Endothelial cell of umbilical vein (primary cell): ENCODE measurements around the gene DUSP22. TPM values are rescaled to one million over a fixed set of nuclear protein-coding genes. Genes with fewer than 3 reads are reported as not detected.
"Not testable (repeated sequence)": the region's sequence is repeated elsewhere in the genome, so short reads cannot be mapped to it uniquely, and the experiment has no call there.

Experiments used
- BruUV-seq: library from RNA; stranded (reverse); fragments of 400-500 nt; replicated peaks from 2 replicates; lab custom pipeline; 2021; lab: Mats Ljungman, UMichigan
- CTCF ChIA-PET: fragments of 300-600, 350-600 bp; sonication (Branson Sonifier 250); formaldehyde crosslinking; loops from one replicate; lab custom pipeline; 2021; ENCODE audit warnings: antibody characterized with exemption, inconsistent platforms; lab: Charles Lee
- POLR2A ChIA-PET: fragments of 300-600, 350-600 bp; sonication (Branson Sonifier 250); formaldehyde crosslinking; loops from one replicate; lab custom pipeline; 2021; ENCODE audit warnings: antibody characterized with exemption, inconsistent platforms; lab: Charles Lee
- DNase-seq: peaks from one replicate; pipeline ENCODE4 v3.0.0-alpha.2; 2011; ENCODE audit warnings: low read depth, low spot score
- FAIRE-seq: peaks from 2 replicates; lab custom pipeline; 2011; peaks lifted over from hg19 to GRCh38; lab: Jason Lieb, UNC
- H2AFZ ChIP-seq: 2 replicates; pipeline ENCODE4 v1.6.0; 2012; ENCODE audit warnings: low read depth, low read length, control low read depth, inconsistent platforms
- H3K27ac ChIP-seq: 2 replicates; pipeline ENCODE4 v1.5.1; 2011; ENCODE audit warnings: low read depth, mild to moderate bottlenecking, control low read depth, low read length, moderate library complexity; ENCODE audit not compliant: insufficient read depth
- H3K27me3 ChIP-seq, 2 experiments: 2 replicates each; pipeline versions ENCODE4 v1.6.0 to v1.6.1; 2011; ENCODE audit warnings: low read length in 2 of 2, mixed read lengths in 1 of 2; ENCODE audit not compliant: control insufficient read depth in 2 of 2, insufficient read depth in 2 of 2
- H3K36me3 ChIP-seq, 2 experiments: 2 replicates in 1 of 2; 3 replicates in 1 of 2; pipeline ENCODE4 v1.5.1; 2011; ENCODE audit warnings: low read length in 2 of 2, mild to moderate bottlenecking in 1 of 2, moderate library complexity in 1 of 2; ENCODE audit not compliant: control insufficient read depth in 2 of 2, insufficient read depth in 2 of 2; ENCODE audit errors: extremely low read depth in 1 of 2
- H3K4me1 ChIP-seq: 3 replicates; pipeline ENCODE4 v1.5.1; 2011; ENCODE audit warnings: mild to moderate bottlenecking, low read length; ENCODE audit not compliant: control insufficient read depth, insufficient read depth; ENCODE audit errors: extremely low read depth
- H3K4me2 ChIP-seq: 2 replicates; pipeline ENCODE4 v1.6.1; 2011; ENCODE audit warnings: low read length, control low read depth, mixed read lengths; ENCODE audit not compliant: insufficient read depth
- H3K4me3 ChIP-seq, 3 experiments: fragments of 200-600 bp in 1 of 3; sonication (generic), shearing (Covaris generic) in 1 of 3; replicated peaks in 1 of 3; 2 replicates each; pipeline ENCODE4 v1.5.1; 2011 to 2016; ENCODE audit warnings: control low read depth in 3 of 3, low read length in 3 of 3, mild to moderate bottlenecking in 2 of 3, inconsistent platforms in 1 of 3, low read depth in 1 of 3, moderate library complexity in 1 of 3; ENCODE audit not compliant: insufficient read depth in 1 of 3
- H3K79me2 ChIP-seq: 2 replicates; pipeline ENCODE4 v1.6.0; 2012; ENCODE audit warnings: low read length, inconsistent platforms; ENCODE audit not compliant: control insufficient read depth, insufficient read depth
- H3K9ac ChIP-seq: replicated peaks from 2 replicates; pipeline ENCODE3; 2011; ENCODE audit warnings: low read length, control low read depth; ENCODE audit not compliant: insufficient read depth; ENCODE audit errors: extremely low read depth
- H3K9me1 ChIP-seq: replicated peaks from 3 replicates; pipeline ENCODE4 v1.6.0; 2011; ENCODE audit warnings: mild to moderate bottlenecking, low read length; ENCODE audit not compliant: control insufficient read depth, insufficient read depth; ENCODE audit errors: extremely low read depth
- H3K9me3 ChIP-seq: replicated peaks from 2 replicates; pipeline ENCODE4 v1.5.1; 2012; ENCODE audit warnings: low read length, inconsistent platforms; ENCODE audit not compliant: control insufficient read depth, insufficient read depth
- H4K20me1 ChIP-seq: replicated peaks from 2 replicates; pipeline ENCODE3; 2011; ENCODE audit warnings: mild to moderate bottlenecking, low read length; ENCODE audit not compliant: control insufficient read depth, insufficient read depth; ENCODE audit errors: extremely low read depth
- CTCF ChIP-seq, 2 donors: IDR thresholded peaks; 1 replicate in 1 of 2; 2 replicates in 1 of 2; pipeline ENCODE4 v1.5.1; 2011; ENCODE audit warnings: low read length in 2 of 2, mild to moderate bottlenecking in 2 of 2, moderate library complexity in 2 of 2, control low read depth in 1 of 2, inconsistent platforms in 1 of 2, low read depth in 1 of 2; ENCODE audit not compliant: insufficient read depth in 1 of 2; ENCODE audit errors: extremely low read depth in 1 of 2
- EZH2 ChIP-seq: IDR thresholded peaks from 2 replicates; pipeline ENCODE4 v1.6.1; 2012; ENCODE audit warnings: borderline replicate concordance, low read depth, mild to moderate bottlenecking, moderate library complexity, low read length, inconsistent platforms; ENCODE audit not compliant: severe bottlenecking
- FOS ChIP-seq: IDR thresholded peaks from 2 replicates; pipeline ENCODE4 v1.6.1; 2011; ENCODE audit warnings: mild to moderate bottlenecking, low read length, moderate library complexity, borderline replicate concordance; ENCODE audit not compliant: insufficient read depth
- GATA2 ChIP-seq: IDR thresholded peaks from 2 replicates; pipeline ENCODE4 v1.7.0; 2011; ENCODE audit warnings: low read depth, mild to moderate bottlenecking, moderate library complexity, mixed read lengths, low read length; ENCODE audit not compliant: insufficient read length, insufficient read depth
- JUN ChIP-seq: IDR thresholded peaks from 2 replicates; pipeline ENCODE4 v1.6.1; 2011; ENCODE audit warnings: borderline replicate concordance, low read depth; ENCODE audit not compliant: insufficient read length, insufficient read depth
- MAX ChIP-seq: IDR thresholded peaks from 2 replicates; pipeline ENCODE4 v1.6.1; 2011; ENCODE audit not compliant: insufficient read depth, insufficient read length
- MYC ChIP-seq: IDR thresholded peaks from one replicate; pipeline ENCODE4 v1.6.1; 2011; ENCODE audit warnings: mild to moderate bottlenecking, low read depth, low read length
- POLR2A ChIP-seq: IDR thresholded peaks from 2 replicates; pipeline ENCODE4 v1.6.1; 2012; ENCODE audit warnings: low read depth, mild to moderate bottlenecking, control low read depth, low read length
- POLR2AphosphoS5 ChIP-seq: IDR thresholded peaks from 2 replicates; pipeline ENCODE4 v1.6.1; 2012; ENCODE audit warnings: low read depth, mild to moderate bottlenecking, control low read depth, low read length, moderate library complexity; ENCODE audit not compliant: insufficient read depth
- dilution Hi-C: fragments of 300-500 bp; cut with MboI; formaldehyde crosslinking; loops from one replicate; pipeline ENCODE4 v1.15.0; 2019; ENCODE audit warnings: low sequenced_read_pairs; ENCODE audit not compliant: extremely low pct_ligation_motif_present
- intact Hi-C: fragments of 100-400 bp; cut with micrococcal nuclease; formaldehyde crosslinking; loops from one replicate; pipeline ENCODE4 v1.10.0; 2022
- polyA plus RNA-seq, 4 experiments: library from polyadenylated mRNA; depleted of rRNA in 3 of 4; stranded (reverse) in 3 of 4; unstranded in 1 of 4; fragments of >200 nt; gene quantifications; 2 replicates each; pipeline versions ENCODE4 v1.2.1 to v1.2.3, GENCODE V29; 2011 to 2012; ENCODE audit warnings: missing spikeins in 1 of 4
- total RNA-seq: library from RNA; stranded (reverse); gene quantifications from 2 replicates; pipeline ENCODE4 v1.2.3, GENCODE V29; 2021

DUSP22 gene
- total and polyA plus RNA-seq, 2 donors (not counting 3 experiments of a cell fraction or from before 2014, with no cell fraction given) = 23.2 to 33.9 TPM

GRCh38 chr6:324729-325125 is 32.4 kb downstream of the DUSP22 start:
- dilution Hi-C loops (no loop called here), intact Hi-C loops (no loop called here)
- Histone ChIP-seq H3K4me3 (no peak overlapping the region), H3K79me2 (no peaks in the 10 kb centered on the region), H3K9me3 (no peaks in the 10 kb centered on the region), H4K20me1 (no peaks in the 10 kb centered on the region), H3K4me1 (no peaks in the 10 kb centered on the region), H3K27me3 (no peaks in the 10 kb centered on the region), H3K4me2 (no peak overlapping the region), H3K27ac (no peak overlapping the region), H2AFZ (no peak overlapping the region), H3K9ac (no peak overlapping the region), H3K36me3 (no peaks in the 10 kb centered on the region), H3K9me1 (no peaks in the 10 kb centered on the region)
- FAIRE-seq (no peak), DNase-seq (no peak)
- ChIA-PET POLR2A (no interaction called here), CTCF (interaction anchor here (2.3 kb wide), 1 partner anchor 12 kb away, joined by 7 read pairs; no protein-coding TSS in a partner anchor)
- no peak for TF ChIP-seq EZH2
- TF ChIP-seq GATA2 = no peak
- TF ChIP-seq MAX = no peak
- TF ChIP-seq POLR2A = no peak
- TF ChIP-seq JUN = no peak
- TF ChIP-seq CTCF (IDR thresholded peaks at IDR 0.05; ENCODE audit: extremely low read depth in 1 of 2, insufficient read depth in 1 of 2, low read depth in 1 of 2, low read length in 2 of 2) = no peak
- no peak for TF ChIP-seq FOS
- no peak for TF ChIP-seq MYC
- no peak for TF ChIP-seq POLR2AphosphoS5
- no TSS peak for BruUV-seq

GRCh38 chr6:325161-325860 is 33.0 kb downstream of the DUSP22 start:
- H3K79me2 ChIP-seq, H3K4me3 ChIP-seq, H4K20me1 ChIP-seq, H3K4me2 ChIP-seq, H3K9me3 ChIP-seq, H3K27ac ChIP-seq, H3K36me3 ChIP-seq, intact Hi-C loops, H3K4me1 ChIP-seq, FAIRE-seq, DNase-seq, BruUV-seq, dilution Hi-C loops, H3K27me3 ChIP-seq, POLR2A ChIA-PET, H3K9ac ChIP-seq, H3K9me1 ChIP-seq, CTCF ChIA-PET, H2AFZ ChIP-seq: not testable (repeated sequence)

GRCh38 chr6:326066-326465 is 33.8 kb downstream of the DUSP22 start:
- intact Hi-C loops, H3K36me3 ChIP-seq, H3K4me1 ChIP-seq, H4K20me1 ChIP-seq, POLR2A ChIA-PET, H3K4me3 ChIP-seq, CTCF ChIA-PET, H3K27me3 ChIP-seq, BruUV-seq, H3K79me2 ChIP-seq, H3K4me2 ChIP-seq, H3K9ac ChIP-seq, H3K9me3 ChIP-seq, H2AFZ ChIP-seq, dilution Hi-C loops, H3K9me1 ChIP-seq, H3K27ac ChIP-seq, DNase-seq, FAIRE-seq: not testable (repeated sequence)
